Measurements from ENCODE around the gene NAV2.

Gene NAV2

DNA sequence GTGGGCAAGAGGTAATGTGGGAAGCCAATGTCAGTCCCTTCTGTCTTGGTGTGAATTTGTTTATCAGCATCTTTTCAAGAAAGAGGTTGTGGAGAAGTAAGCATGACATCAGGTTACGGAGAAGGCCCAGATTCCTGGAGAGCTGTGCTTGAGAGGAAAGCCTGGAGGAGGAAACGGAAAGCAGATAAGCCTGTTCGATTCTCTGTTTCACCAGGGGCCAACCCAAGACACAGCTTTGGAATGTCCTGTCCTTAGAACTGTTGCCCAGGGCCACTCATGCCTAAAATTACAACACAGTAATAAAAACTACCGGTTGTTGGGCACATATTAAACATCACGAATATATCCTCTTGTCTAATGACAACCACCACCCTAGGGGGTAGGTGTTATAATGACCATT is 148.5 kb downstream of the NAV2 start:
- no peak for DNase-seq (ENCODE audit: low read depth, low spot score)

- no peak for DNase-seq (ENCODE audit: low read depth, low spot score)
These were observed 149.5 kb downstream of the NAV2 start for GRCh38 chr11:19862091-19862490.

GRCh38 chr11:19864141-19865140 is 151.8 kb downstream of the NAV2 start:
- DNase-seq (ENCODE audit: low read depth, low spot score): no peak

- no peak for DNase-seq (ENCODE audit: low read depth, low spot score)
These were observed 153.4 kb downstream of the NAV2 start for GRCh38 chr11:19866037-19866436.

GRCh38 chr11:19866521-19866920 is 153.9 kb downstream of the NAV2 start:
- DNase-seq (ENCODE audit: low read depth, low spot score): no peak

- DNase-seq (ENCODE audit: low read depth, low spot score): no peak
These were observed 154.4 kb downstream of the NAV2 start for GRCh38 chr11:19867064-19867463.

DNA sequence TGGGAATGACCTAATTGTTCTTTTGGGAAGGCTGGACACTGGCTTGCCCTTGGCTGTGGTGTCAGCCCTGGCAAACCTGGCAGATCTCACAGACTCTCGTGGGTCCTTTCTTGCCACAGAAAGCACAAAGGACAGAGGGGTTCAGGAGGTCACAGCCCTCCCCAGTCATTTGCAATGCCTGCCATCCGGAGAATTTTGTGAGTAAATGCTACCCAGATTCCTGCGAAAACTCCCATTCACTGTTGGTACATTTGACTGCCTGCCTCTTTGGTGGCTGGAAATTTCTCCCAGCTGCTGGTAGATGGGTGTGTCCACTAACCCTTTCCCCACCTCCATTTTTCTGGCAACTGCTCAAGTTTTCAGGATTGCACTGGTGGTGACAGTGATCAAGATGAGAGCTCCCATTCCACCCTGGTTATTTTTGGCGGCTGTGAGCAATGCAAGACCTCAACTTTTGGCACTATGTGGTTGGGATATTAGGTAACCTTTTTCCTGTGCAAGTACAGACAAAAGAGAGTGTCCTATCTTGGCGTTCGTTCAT is 155.7 kb downstream of the NAV2 start:
- DNase-seq (ENCODE audit: low read depth, low spot score): no peak

DNA sequence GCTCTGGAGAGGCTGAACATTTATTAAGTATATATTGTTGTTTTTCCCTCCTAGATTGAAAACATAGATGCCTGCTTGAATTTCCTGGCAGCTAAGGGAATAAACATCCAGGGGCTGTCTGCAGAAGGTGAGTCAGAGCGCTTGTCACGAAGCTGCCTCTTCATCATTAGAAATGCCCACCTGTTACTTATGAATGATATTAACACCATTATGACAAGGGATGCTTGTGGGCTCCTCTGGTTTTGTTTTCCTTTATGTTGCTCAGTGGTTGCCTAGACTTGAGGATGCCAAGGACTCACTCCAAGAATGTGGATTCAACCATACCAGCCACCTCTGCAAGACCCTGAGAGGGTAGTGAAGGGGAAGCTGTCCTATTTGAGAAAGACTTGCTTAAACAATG is 156.2 kb downstream of the NAV2 start:
- no peak for DNase-seq (ENCODE audit: low read depth, low spot score)

DNA sequence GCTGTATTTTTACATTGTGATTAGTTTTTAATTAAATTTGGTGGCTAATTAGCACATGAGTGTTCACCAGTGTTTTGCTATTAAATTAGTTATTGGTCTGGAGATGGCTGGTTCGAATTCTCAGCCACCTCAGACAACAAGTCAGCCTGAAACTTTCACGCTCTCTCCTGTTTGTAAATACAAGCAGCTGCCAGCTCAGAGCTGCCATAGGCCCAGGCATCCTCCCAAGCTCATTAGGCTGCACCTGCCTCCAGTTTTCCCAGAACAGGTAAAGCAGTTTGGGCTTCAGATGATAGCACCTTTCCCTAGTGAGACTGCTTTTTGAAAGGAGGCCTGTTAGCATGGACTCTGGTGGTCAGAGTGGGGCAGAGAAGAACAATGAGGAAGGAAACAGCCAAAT is 156.8 kb downstream of the NAV2 start:
- DNase-seq (ENCODE audit: low read depth, low spot score): no peak

GRCh38 chr11:19869946-19870589 is 157.4 kb downstream of the NAV2 start:
- no peak for DNase-seq (ENCODE audit: low read depth, low spot score)

GRCh38 chr11:19871531-19871930 is 158.9 kb downstream of the NAV2 start:
- no peak for DNase-seq (ENCODE audit: low read depth, low spot score)

- no peak for DNase-seq (ENCODE audit: low read depth, low spot score)
These were observed 160.0 kb downstream of the NAV2 start for GRCh38 chr11:19872512-19873145.

GRCh38 chr11:19873730-19874129 is 161.1 kb downstream of the NAV2 start:
- DNase-seq (ENCODE audit: low read depth, low spot score): no peak

GRCh38 chr11:19874266-19874665 is 161.6 kb downstream of the NAV2 start:
- DNase-seq (ENCODE audit: low read depth, low spot score): no peak

- DNase-seq (ENCODE audit: low read depth, low spot score): no peak
These were observed 164.1 kb downstream of the NAV2 start for GRCh38 chr11:19876750-19877149.

DNA sequence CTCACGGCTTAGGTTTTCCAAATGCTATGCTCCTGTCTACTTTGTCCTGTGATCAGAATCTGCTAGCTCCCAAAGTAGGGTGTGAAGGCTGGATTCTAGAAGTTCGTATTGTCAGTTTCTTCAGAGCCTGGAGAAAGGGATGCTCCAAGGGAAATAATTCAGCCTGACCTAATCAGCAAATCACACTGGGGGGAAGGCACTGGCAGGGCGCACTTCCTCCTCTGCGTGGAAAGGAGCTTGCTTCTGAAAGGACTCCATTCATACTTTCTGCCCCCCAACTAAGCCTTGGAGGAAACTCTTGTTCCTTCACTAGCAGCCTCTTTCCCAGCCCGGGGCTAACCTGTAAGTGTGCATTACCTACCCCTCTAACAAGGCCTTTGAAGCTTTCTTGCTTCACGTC is 165.9 kb downstream of the NAV2 start:
- no peak for DNase-seq (ENCODE audit: low read depth, low spot score)

GRCh38 chr11:19879307-19880087 is 166.9 kb downstream of the NAV2 start:
- no peak for DNase-seq (ENCODE audit: low read depth, low spot score)

GRCh38 chr11:19880088-19880345 is 167.4 kb downstream of the NAV2 start:
- no peak for DNase-seq (ENCODE audit: low read depth, low spot score)

DNA sequence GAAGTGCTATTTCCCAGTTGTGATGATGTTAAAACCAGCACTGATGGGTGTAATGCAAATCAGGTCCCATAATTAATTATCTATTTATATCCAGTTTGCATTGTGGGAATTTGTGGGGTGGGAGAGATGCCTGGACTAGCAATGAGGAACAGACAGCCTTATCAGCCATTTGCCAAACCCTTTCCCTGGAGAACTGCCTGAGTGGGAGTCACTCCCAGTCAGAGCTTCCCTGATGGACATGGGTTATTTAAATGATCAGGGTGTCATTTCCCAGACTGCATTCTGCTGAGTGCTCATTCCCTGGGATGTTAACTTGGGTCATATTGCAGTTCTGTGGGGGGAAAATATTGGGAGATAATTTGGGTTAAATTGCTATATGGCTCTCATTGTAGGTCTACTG is 168.5 kb downstream of the NAV2 start:
- DNase-seq (ENCODE audit: low read depth, low spot score): no peak

DNA sequence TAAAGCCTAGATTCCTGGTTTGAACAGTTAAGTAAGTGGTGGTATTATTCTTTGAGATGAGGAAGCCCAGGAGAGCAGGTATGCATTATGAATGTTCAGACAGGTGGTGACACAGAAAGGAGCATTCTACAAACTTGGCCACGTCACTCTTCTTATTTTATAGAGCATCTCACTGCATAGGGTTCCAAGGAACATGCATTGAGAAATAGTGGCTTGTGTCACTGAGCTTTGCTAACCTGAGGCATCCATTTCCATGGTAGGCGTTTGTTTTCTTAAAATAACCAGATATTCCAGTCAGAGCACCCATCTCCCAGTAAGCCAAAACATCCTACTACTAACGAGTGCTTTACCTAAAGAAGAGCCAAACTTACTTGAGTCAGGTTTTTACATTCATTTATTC is 169.7 kb downstream of the NAV2 start:
- DNase-seq (ENCODE audit: low read depth, low spot score): no peak

DNA sequence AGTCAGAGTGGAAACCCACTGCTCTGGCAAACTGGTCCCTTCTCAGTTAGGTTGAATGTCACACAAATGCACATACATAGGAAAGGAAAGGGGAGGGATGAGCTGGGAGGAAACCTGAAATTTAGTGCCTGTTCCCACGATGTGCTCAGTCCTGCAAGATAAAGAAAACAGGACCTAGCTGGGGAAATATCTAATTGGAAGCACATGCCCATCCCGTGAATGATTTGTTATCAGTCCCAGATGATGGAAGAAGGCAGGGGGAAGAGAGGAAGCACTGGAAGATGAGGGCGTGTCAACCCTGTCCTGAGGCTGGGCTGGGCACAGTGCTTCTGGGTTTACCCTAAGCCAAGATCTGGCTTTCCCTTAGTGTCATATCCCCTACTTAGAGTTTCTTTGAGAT is 173.9 kb downstream of the NAV2 start:
- DNase-seq (ENCODE audit: low read depth, low spot score): no peak

DNA sequence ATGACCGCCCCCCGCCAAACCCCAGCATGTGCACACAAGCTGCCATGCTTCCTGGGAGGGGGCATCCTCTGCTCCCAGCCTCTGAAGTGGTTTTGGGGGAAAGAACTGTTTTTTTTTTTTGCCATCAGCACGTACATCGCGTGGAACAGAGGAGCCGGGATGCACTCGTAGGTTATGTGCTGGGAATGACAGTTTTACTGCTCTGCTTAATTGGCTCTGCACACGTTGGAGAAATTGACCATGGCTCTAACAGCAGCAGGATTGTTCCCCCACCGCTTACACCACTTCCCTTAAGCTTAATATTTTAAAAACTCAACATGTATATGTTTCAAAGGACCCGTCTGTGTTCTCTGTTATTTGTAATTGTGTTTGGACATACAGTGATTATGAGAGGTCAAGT is 175.2 kb downstream of the NAV2 start:
- no peak for DNase-seq (ENCODE audit: low read depth, low spot score)

All from smooth muscle cell of the brain vasculature (primary cell).